ENCODE measurements around the gene ALKBH5.

DNA sequence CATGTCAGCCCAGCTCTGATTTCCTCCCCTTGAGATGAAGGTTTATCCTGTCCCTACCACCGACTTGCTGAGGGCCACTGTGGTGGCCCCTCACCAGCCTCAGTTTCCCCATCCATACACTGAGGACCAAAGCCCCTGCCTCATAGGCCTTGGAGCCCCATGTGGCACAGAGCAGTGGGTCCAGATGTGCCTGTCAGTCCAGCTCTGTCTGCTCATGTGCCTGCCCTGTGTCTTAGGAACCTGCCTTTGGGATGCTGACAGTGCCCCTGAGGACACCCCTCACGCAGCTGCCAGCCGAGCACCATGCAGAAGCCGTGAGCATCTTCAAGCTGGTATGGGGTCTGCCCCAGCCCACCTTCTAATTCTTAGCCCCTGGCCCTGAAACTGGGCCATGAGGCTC, 39.4 kb upstream of the ALKBH5 start:
- TF ChIP-seq, protein P1, sequence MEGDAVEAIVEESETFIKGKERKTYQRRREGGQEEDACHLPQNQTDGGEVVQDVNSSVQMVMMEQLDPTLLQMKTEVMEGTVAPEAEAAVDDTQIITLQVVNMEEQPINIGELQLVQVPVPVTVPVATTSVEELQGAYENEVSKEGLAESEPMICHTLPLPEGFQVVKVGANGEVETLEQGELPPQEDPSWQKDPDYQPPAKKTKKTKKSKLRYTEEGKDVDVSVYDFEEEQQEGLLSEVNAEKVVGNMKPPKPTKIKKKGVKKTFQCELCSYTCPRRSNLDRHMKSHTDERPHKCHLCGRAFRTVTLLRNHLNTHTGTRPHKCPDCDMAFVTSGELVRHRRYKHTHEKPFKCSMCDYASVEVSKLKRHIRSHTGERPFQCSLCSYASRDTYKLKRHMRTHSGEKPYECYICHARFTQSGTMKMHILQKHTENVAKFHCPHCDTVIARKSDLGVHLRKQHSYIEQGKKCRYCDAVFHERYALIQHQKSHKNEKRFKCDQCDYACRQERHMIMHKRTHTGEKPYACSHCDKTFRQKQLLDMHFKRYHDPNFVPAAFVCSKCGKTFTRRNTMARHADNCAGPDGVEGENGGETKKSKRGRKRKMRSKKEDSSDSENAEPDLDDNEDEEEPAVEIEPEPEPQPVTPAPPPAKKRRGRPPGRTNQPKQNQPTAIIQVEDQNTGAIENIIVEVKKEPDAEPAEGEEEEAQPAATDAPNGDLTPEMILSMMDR (IDR thresholded peaks at IDR 0.05), result no peak
- TF ChIP-seq, protein P2, sequence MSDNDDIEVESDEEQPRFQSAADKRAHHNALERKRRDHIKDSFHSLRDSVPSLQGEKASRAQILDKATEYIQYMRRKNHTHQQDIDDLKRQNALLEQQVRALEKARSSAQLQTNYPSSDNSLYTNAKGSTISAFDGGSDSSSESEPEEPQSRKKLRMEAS (IDR thresholded peaks at IDR 0.05), result no peak
- TF ChIP-seq CEBPB (IDR thresholded peaks at IDR 0.05), result no peak
- TF ChIP-seq POLR2A (IDR thresholded peaks at IDR 0.05; ENCODE audit: low read length), result no peak
- TF ChIP-seq POLR2AphosphoS2 (conservative IDR thresholded peaks at IDR 0.05; ENCODE audit: low read length), result no peak
- TF ChIP-seq, protein P3, sequence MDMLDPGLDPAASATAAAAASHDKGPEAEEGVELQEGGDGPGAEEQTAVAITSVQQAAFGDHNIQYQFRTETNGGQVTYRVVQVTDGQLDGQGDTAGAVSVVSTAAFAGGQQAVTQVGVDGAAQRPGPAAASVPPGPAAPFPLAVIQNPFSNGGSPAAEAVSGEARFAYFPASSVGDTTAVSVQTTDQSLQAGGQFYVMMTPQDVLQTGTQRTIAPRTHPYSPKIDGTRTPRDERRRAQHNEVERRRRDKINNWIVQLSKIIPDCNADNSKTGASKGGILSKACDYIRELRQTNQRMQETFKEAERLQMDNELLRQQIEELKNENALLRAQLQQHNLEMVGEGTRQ (IDR thresholded peaks at IDR 0.05), result no peak
- no peak for TF ChIP-seq RAD21 (conservative IDR thresholded peaks at IDR 0.05 in 1 of 2, IDR thresholded peaks at IDR 0.05 in 1 of 2)
- no peak for TF ChIP-seq SMC3 (IDR thresholded peaks at IDR 0.05)
